GM10847 (cell line): ENCODE results near the gene NYAP2.

Experiments used
- POLR2A ChIP-seq: IDR thresholded peaks from 2 replicates; pipeline ENCODE4 v1.6.1; 2011; ENCODE audit not compliant: insufficient read length; ENCODE audit errors: extremely low read depth

NYAP2 gene

DNA sequence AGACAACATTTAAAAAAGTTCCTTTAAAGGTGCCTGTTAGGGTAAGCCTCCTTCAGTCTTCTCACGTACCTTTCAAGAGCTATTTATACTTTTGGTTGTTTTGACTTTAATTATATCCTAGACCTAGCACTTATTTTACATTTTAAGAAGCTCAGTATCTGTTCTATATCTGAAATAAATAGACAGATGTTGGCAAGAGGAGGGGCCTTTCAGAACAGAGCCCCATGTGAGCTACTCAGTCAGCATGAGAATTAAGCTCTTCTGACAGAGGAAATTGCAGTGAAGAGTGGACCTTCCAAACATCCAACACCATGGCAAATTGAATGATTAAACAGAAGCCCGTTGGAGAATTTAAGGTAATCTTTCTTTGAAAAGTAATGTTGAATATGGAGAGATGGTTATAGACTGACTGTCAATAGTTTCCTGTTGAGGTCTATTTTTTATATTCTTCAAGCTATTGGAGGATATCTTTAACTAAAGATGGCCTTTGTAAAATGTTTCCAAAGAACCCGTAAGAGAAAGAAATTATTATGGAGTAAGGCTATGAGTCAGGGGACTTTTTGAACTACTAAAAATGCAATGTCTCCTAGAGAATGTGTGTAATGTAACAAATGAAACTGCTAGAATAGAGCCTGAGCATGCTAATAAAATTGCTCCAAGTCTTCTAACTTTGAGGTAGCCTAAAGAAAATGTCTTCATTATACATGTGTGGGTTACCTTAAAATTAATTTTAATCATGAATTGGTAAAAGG, 17.3 kb downstream of the NYAP2 start:
- no peak for TF ChIP-seq POLR2A

DNA sequence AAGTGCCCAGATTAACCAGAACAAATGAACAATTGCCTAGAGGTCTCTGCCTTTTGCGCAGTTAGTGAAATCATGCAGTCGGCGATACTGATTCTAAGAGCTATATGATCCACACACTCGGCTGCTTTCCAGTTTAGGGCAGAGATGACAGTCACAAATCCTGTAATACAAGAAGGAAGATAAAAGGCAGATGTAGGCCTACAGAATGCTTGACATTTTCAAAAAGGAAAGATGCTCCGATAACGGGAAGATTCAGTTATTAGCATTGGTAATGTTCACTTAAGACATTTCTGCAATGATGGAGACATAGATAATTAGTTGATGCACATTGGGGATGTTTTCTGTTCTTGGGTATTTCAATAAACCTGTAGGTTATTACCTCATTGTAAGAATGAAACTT, 19.5 kb downstream of the NYAP2 start:
- no peak for TF ChIP-seq POLR2A

DNA sequence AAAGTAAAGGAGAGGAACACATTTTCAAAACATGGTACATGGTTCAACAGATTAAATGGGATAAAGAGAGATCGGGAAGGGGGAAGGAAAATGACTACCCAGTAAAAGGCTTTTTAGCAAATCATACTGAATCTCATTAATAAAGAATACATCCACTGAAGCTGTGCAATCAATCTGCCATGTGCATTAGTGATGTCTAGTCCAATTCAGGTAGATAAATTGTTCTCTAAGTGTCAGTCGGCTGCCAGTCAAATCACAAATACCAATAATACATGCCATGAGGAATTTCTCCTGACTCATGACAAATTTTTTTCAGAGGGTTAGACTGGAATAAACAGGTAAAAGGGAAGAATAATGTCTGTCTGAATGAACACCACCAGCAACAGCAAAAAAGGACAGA, 22.6 kb downstream of the NYAP2 start:
- TF ChIP-seq POLR2A: no peak

DNA sequence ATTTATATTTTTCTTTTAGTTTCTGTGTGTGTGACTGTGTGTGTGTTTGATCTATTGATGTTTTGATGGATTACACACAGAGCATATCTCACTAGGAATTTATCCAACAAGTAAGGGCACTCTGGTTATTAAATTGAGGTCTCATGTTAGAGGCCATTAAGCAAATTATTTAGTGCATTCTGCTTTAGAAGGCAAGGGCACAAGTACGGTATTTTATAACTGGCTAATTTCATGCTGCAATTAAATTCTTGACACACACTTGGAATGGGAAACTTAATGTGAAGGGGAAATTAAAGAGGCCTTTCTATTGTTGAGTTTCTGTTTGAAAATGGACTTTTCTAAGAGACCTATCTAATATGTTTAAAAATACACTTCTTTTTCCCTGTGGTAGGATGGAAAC, 25.8 kb downstream of the NYAP2 start:
- no peak for TF ChIP-seq POLR2A

DNA sequence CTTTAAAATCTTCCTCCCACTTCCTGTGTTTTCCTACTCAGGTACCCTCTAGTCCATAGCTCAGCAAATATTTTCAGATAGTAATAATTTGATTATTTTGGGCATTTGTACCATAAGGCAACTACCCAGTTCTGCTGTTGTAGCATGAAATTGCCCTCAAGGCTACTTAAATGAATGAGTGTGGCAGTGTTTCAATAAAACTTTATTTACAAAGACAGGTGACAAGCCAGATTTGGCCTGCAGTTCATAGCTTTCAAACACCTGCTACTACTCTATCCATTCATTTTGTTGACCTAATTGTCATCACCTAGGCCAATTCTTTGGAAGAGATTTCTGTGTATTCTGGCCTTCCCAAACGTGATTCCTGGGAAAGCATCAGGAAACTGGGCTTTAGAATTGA, 28.9 kb downstream of the NYAP2 start:
- TF ChIP-seq POLR2A: no peak

DNA sequence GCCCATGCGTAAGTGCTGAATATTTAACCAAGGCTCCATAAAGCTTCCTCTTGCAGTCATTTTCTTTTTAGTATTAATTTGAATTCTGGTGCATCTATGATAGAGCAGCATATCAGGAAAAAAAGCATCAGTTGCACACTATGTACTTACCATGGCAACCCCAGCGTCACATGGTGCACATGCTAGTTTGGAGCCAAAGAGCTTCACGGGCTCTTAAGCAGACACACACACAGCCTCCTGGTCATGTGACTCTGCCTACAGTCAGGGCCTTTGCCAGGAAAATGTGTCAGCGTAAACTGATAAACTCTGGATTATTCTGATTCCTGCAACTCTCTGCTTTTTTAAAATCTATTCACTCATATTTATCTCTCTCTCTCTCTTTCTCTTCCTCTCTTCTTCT, 30.2 kb downstream of the NYAP2 start:
- TF ChIP-seq POLR2A: no peak

DNA sequence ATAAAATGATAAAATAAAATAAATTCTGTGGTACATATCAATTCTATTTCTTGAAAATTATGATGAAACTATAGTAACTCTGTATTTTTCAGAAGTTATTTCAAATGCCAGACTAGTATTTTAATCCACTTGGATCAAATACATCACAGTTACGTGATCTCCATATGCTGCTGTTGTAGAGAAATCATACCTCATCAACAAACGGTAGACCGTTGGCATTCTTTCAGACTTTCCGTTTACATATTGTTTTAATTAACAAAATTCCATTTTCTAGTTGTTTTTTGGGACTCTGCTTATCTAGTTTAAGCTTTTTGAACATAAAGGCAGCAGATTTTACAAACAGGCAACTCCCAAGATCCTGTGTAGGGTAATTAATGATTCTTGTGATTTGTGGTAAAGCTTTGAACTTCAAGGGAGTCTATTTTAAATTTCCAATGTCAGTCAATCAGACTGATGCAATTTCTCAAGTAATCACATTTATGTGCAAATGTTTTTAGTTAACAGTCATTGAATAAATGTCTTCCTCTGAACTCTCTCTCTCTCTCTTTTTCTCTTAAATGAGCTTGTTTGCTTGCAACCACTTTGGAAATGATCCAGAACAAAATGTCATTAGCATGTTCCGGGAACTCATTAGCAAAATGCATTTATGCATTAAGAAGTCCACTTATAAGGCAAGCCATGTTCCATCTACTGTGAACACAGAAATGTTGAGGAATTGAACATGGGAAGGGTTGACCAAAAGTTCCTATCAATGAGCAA, 31.8 kb downstream of the NYAP2 start:
- TF ChIP-seq POLR2A: no peak

DNA sequence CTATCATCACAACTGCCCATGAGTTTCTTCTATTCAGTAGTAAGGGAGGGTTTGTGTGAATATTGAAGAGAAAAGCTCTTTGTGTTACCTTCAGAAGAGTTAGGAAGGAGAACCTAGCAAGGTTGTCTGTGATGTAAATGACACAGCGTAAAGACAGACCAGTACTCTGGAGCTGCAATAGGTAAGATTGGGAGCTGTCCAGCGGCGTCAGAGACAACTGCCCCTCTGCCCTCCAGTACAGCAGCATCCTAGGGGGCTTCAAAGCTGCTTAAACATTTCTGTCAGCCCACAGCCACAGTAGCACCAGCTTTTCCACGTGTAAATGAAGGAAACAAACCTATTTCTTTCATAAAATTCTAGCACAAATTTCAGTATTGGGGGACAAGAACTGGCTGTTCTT, 34.5 kb downstream of the NYAP2 start:
- no peak for TF ChIP-seq POLR2A

DNA sequence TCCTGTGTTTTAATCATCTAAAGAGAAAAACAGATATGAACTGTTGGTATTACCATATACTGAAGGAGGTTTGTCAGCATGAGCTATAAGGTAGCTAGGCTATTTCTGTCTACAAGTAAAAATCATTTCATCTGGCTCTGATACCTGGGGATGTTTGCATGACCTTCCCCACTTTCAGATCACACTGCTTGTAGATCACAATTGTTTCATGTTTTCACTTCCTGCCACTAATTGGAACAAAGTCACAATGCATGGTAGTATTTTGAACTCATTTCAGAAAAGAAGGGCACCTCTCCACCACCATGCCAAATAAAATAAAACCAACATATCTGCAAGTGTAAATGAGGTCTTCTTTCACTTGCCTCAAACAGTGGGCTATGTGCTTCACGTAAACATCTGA, 37.8 kb downstream of the NYAP2 start:
- no peak for TF ChIP-seq POLR2A

DNA sequence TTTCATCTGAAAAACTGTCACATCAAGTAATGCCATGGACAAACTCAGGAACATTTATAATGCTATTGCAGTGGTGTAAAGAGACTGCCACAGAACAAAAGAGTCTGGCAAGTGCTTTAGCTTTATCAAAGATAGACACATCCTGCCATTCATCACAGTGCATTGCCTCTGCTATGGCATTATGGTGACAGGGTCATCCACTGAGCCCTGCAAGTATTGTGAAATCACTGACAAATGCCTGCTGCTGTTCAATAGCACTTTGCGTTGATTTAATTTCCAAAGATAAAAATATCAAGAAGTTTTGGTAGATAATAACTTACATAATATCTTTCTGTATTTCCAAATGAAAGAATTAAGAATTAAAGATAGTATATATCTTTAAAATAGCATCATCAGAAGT, 38.7 kb downstream of the NYAP2 start:
- TF ChIP-seq POLR2A: no peak

DNA sequence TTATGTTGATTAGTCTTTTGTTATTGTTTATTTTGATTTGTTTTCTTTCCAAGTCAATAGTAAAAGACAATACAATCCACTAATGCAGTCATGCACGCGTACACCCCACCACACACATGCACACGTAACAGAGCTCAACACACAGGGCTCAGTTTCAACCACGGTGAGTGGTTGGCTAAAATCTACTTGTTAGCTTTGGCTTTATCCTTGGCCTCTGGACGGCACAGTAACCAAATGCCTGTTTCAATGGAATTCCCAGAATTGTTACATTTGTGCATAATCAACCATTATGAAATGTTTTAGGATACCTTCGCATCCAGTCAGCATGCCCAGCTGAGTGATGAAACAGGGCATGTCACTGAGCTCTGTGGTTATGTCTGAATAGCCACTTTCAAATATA, 53.2 kb downstream of the NYAP2 start:
- no peak for TF ChIP-seq POLR2A

DNA sequence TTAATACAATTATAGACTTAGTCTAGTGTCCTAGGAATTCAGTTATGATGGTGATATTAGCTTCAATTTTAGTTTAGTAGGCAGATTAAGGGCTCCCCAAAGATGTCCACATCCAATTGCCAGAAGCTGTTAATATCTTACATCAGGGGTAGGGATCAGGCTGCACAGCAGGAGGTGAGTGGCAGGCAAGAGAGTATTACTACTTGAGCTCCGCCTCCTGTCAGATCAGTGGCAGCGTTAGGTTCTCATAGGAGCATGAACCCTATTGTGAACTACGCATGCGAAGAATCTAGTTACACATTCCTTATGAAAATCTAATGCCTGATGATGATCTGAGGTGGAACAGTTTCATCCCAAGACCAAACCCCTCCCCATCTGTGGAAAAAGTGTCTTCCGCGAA, 54.9 kb downstream of the NYAP2 start:
- no peak for TF ChIP-seq POLR2A

DNA sequence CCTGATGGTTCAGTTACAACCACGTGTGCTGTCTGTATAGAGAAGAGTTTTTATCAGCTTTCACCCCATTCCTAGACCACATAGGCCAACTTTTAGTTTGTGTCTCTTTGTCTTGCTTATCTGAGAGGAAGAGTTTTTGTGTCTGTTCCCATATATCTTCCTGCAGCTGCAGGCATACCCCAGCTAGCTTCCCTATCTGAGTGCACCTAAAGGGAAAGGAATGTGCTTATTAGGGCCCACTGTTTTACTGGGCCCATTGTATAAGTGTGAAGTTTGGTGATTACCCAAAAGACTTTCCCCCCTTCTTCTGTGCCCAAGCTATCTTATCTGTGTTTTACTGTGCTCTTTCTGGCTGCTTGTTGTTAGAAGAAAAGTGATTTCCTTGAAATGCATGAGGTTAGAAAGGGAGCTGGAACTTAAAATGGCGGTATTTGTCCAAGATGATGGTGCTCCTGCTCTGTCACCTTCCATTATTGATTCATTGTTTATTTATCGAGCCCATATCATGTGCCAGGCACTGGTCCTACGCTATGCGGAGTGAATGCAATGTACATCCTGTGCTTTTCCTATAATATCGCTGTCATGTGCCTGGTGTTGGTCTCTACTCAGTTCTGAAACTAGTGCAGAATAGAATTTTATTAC, 57.2 kb downstream of the NYAP2 start:
- no peak for TF ChIP-seq POLR2A

DNA sequence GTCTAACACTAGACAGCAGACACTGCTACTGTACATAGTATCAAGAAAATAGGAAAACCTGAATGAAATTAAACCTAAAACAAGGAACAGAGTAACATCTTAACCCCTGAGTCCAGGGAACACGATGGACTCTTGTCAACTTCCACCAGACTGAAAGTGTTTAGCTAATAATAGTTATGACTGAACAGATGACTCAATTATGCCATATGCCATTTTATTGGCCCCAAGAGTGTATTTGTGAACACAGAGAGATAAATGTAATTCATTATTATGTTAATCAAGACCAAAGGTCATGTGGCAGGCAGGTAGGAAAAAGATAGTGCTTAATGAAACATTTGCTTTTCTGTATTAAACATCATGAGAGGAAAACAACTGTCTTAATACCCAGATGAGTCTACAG, 58.0 kb downstream of the NYAP2 start:
- TF ChIP-seq POLR2A: no peak

DNA sequence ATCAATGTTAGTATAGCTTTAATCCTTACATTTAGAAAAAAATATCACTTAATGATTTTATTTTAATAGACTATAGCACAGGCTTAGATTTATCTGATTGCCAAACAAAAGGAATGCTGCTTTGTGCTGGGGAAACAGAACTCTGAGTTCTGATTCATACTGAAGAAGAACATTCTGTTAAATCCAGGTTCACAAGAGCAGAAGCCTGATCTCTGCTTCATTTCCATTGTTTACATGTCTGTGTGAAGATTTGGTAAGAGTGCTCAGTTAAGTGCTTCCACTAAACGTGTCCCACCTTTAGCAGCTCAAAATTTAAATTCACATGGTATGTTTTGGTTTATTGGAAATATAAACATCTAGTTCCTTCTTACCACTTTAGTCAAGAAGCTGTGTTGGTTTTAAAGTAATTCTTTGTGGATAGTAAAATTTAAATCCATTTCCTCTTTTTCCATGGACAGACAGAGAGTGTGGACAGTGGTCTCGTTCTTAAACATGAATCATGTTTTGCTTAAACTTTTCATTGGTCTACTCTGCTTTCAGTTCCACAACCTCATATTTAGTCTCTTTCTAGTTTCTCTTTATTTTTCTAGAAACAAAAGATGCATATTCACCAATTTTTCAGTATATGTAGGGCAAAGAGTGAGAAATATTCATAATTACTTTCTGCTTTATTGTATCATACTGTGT, 59.1 kb downstream of the NYAP2 start:
- TF ChIP-seq POLR2A: no peak

DNA sequence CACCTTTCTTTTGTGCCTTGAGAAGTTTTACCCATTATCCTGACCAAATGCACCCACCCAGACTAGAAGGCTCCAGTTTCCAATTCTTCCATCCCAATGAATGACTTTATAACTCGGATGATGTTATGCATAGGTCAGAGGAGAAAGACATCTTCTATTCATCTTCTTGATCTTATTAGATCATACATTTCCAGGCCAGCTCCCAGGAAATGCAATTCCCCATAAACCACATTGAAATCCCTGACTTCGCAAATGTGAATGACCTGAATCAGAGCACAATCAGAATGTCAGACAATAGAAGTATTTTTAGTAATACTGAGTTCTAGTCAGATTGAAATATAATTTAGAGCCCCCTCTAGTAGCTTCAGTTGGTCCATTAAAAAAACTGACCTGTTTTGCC, 62.9 kb downstream of the NYAP2 start:
- TF ChIP-seq POLR2A: no peak
